ENCODE results near the gene NPAS2. TPM values are rescaled to one million over a fixed set of nuclear protein-coding genes. Genes with fewer than 3 reads are reported as not detected.

Gene NPAS2
- total RNA-seq, 1 donor from 2014 or later: 10.7 TPM

DNA sequence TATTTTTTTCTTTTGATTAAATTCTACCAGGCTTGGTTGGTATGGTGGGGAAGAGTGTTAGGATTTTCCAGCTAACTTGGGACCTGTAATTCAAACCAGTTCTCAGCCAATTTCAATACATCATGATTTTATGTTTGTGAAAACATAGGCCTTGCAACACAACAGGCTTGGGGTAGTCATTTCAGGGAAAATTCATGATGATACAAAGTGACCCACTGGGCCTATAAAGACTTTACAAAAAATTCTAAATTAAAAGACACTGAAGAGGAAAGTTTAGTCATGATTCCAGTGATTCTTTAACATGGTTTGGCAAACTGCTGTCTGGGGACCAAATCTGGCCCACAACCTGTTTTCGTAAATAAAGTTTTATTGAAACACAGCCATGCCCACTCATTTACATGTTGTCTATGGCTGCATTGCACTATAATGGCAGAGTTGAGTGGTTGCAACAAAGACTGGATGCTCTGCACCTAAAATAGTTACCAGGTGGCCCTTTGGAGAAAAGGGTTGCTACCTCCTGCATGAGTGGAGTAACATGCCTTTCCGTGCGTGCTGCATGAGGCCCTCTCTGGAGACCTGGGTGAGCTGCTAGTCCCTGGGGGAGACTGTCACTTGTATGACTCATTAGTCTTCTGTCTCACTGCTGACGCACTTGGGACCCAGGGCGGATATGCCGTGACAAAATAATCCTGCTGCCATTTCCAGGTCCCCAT is 73.6 kb downstream of the NPAS2 start:
- Mint-ChIP-seq H3K9me3 (peaks cover 4% of the 10 kb centered on the region), H3K27me3 (no peaks in the 10 kb centered on the region), H3K4me3 (peak overlapping the region; percentile 58), H3K36me3 (no peaks in the 10 kb centered on the region), H3K4me1 (ENCODE audit: unreplicated experiment) (peaks cover 11% of the 10 kb centered on the region), H3K27ac (peak overlapping the region; percentile 90)
- no peak for TF ChIP-seq CTCF (conservative IDR thresholded peaks at IDR 0.05)
- DNase-seq (ENCODE audit: extremely low spot score, unreplicated experiment): no peak

DNA sequence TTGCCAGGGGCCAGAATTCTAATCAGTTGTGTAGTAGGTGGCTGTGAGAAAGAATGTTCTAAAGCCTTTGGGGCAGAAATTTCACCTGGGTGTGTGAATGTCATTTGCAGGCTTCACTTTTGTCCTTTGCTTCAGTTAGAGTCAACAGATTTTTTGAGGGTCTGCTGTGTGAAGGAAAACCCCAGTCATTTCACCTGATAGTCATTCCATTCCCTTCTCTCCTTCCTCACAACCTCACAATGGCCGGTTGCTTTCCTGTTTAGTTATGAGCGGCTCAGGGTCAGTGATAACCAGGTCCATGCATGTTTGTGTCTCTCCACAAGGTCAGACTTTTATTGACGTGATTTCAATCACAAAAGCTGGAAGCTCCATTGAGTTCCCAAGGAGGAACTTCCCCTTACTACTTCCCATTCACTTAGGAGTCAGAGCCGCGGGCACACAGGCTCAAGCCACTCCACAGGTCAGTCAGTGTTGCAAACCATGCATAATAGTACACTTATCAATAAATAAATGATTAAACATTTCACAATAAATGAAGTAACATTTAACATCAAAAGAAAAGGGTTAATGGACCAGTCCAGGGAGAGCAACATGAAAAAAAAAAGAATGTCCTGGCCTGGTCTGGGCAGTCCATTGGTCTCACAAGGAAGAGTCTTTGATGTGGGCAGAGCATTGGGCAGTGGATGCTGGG is 74.3 kb downstream of the NPAS2 start:
- Mint-ChIP-seq H3K4me1 (ENCODE audit: unreplicated experiment) (peaks cover 11% of the 10 kb centered on the region), H3K9me3 (peaks cover 4% of the 10 kb centered on the region), H3K4me3 (peak overlapping the region; percentile 58), H3K36me3 (no peaks in the 10 kb centered on the region), H3K27me3 (no peaks in the 10 kb centered on the region), H3K27ac (peak overlapping the region; percentile 90)
- no peak for TF ChIP-seq CTCF (conservative IDR thresholded peaks at IDR 0.05)
- no peak for DNase-seq (ENCODE audit: extremely low spot score, unreplicated experiment)

DNA sequence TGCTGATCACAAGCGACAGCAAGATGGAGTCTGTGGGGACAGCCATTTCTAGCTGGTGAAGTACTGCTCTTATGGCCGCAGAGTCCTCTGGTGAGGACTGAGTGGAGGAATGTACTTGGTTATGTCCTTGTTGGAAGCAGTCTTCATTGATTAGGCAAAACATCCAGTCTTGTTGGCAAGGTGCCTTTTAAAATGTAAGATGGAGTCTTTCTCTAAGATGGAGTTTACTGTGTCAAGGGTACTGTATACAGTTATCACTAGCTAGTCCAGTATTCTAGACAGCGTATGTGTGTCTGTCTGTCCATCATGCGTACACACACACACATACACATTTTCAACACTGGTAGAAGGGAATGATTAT is 74.8 kb downstream of the NPAS2 start:
- Mint-ChIP-seq H3K27ac (peak overlapping the region; percentile 90), H3K4me1 (ENCODE audit: unreplicated experiment) (peaks cover 11% of the 10 kb centered on the region), H3K27me3 (no peaks in the 10 kb centered on the region), H3K4me3 (no peak overlapping the region), H3K36me3 (no peaks in the 10 kb centered on the region), H3K9me3 (peaks cover 4% of the 10 kb centered on the region)
- no peak for DNase-seq (ENCODE audit: extremely low spot score, unreplicated experiment)
- TF ChIP-seq CTCF (conservative IDR thresholded peaks at IDR 0.05): no peak

- H3K9me3 Mint-ChIP-seq: peaks cover 4% of the 10 kb centered on the region
These were observed 75.5 kb downstream of the NPAS2 start for GRCh38 chr2:100895402-100895801.

GRCh38 chr2:100895934-100896685 is 76.2 kb downstream of the NPAS2 start:
- Mint-ChIP-seq H3K4me1 (ENCODE audit: unreplicated experiment) (peaks cover 11% of the 10 kb centered on the region), H3K9me3 (peaks cover 8% of the 10 kb centered on the region), H3K36me3 (peaks cover 7% of the 10 kb centered on the region), H3K27me3 (no peaks in the 10 kb centered on the region), H3K4me3 (no peak overlapping the region), H3K27ac (peak overlapping the region; percentile 72)
- DNase-seq (ENCODE audit: extremely low spot score, unreplicated experiment): no peak
- no peak for TF ChIP-seq CTCF (conservative IDR thresholded peaks at IDR 0.05)

More at GRCh38 chr2:100895402-100895801, 75.5 kb downstream of the NPAS2 start:
- no peak for TF ChIP-seq CTCF (conservative IDR thresholded peaks at IDR 0.05)
- H3K27ac Mint-ChIP-seq: peak overlapping the region; percentile 72
- no peak overlapping the region for H3K4me3 Mint-ChIP-seq
- H3K27me3 Mint-ChIP-seq: no peaks in the 10 kb centered on the region
- DNase-seq (ENCODE audit: extremely low spot score, unreplicated experiment): no peak
- peaks cover 11% of the 10 kb centered on the region for H3K4me1 Mint-ChIP-seq (ENCODE audit: unreplicated experiment)
- peaks cover 2% of the 10 kb centered on the region for H3K36me3 Mint-ChIP-seq

All from type B pancreatic cell (in vitro differentiated cells).